Left cardiac atrium (tissue), 4 donors: Measurements from ENCODE around the gene SWT1. TPM values are rescaled to one million over a fixed set of nuclear protein-coding genes. Genes with fewer than 3 reads are reported as not detected.
A peak's percentile ranks its signal among the peaks of the same experiment; 100 is the strongest.

Experiments used
- ATAC-seq, 2 donors: fragments of 200-7000 bp; cut with Tn5 transposase; one replicate each; pipeline ENCODE4 v1.9.1; 2020; ENCODE audit warnings: mild to moderate bottlenecking in 2 of 2, moderate library complexity in 2 of 2
- DNase-seq: peaks from one replicate; pipeline ENCODE4 v3.0.0-alpha.2; 2020
- intact Hi-C, 2 donors: fragments of 100-400 bp; cut with DNase I; formaldehyde crosslinking; loops; one replicate each; pipeline versions ENCODE4 v1.14.1 to v1.15.1; 2022 to 2023
- total RNA-seq, 2 donors: library from RNA; stranded (reverse); fragmentation: NEBNext Ultra II Directional; extraction: Animal tissue kit (Norgen Biotek cat#: 25700); gene quantifications; one replicate each; pipeline ENCODE4 v1.2.1, GENCODE V29; 2021
- donor health status: DM: no; HTN: yes; CAD: no.
- donor health status: DM: no; HTN: yes; CAD: no; lungs with severe emphysema.
- donor health status: DM: yes; HTN: yes; CAD: no.
- donor health status: Dilated cardiomyopathy.

Gene SWT1
- total RNA-seq, 2 donors from 2014 or later: 4.9 to 5.6 TPM

DNA sequence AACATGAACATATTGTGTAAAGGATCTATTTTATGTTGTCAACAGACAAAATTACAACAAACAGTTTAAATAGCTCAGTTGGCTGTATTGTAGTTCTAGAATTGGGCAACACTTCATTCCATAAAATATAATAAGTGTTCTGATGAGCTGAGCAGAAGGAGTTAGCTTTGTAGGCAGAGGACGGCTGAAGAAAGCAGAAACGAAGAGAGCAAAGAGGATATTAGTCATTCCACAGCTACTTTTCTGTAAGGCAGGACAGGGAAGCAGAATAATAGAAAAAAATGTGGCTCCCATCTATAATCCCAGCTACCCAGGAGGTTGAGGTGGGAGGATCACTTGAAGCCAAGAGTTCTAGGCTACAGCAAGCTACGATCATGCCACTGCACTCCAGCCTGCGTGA, 180.3 kb downstream of the SWT1 start:
- intact Hi-C loops: no loop called here
- ATAC-seq (peak; percentile 19 to 48), DNase-seq (no peak)

DNA sequence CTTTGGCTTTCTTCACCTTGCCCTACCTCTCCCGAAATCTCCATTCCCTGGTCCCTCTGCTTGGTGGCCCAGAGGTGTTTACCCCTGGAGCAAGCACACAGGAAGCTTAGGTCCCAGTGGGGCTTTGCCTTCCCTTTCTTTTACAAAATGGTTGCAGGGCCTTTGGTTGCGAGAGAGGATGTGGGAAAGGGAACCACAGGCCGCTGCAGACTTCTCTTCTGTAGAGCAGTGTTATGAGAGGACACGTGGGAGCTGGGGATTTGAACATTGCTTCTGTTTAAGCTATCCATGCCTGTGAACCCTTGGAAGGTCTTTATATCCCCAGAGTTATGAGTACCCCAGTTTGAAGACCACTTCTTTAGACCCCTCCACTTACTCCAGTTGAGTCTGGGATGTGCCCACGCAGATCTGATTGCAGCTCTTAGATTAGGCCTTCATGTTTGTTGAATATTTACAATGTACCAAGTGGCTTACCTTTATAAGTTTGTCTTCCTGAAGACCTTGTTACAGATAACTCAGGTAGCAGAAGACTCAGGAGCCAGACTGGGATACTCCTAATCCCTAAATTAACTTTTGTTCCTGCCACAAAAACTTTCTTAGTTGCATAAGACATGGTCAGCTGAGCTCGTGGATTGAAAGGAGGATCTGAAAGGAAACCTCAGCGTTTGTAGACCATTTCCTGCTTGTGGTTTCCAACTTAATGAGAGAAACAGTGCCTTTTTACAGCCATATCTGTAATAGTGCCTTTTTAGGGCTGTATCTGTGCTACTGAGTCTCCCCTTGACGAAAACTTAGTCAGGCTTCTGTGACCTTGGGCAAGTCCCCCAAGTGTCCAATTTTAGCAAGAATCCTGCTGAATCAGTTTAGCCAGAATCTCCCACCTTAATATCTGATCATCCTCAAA, 182.0 kb downstream of the SWT1 start:
- DNase-seq: peak; percentile 32
- intact Hi-C loops: no loop called here

GRCh38 chr1:185341196-185341781, 184.3 kb downstream of the SWT1 start:
- intact Hi-C loops: no loop called here
- ATAC-seq (no peak), DNase-seq (no peak)

More for the DNA sequence above, 182.0 kb downstream of the SWT1 start:
- peak; percentile 65 to 83 for ATAC-seq

Other genes with a start within 250 kb of the SWT1 start
- gene NIBAN1, start 182.7 kb upstream of the SWT1 start, total RNA-seq: 100 to 1,000 TPM; 281 to 313 TPM
- gene RNF2, start 111.6 kb upstream of the SWT1 start, total RNA-seq: 10 to 100 TPM; 11.9 to 12.5 TPM
- gene TRMT1L, start 214 bp upstream of the SWT1 start, total RNA-seq: 10 to 100 TPM; 16.6 to 23.9 TPM
- 10 to 100 TPM; 33.2 to 33.3 TPM for gene IVNS1ABP, start 160.1 kb downstream of the SWT1 start, total RNA-seq